ENCODE results near the gene DLGAP1. TPM values are rescaled to one million over a fixed set of nuclear protein-coding genes. Genes with fewer than 3 reads are reported as not detected.

The DLGAP1 gene
- total RNA-seq, 1 donor from 2014 or later = 0.05 TPM

DNA sequence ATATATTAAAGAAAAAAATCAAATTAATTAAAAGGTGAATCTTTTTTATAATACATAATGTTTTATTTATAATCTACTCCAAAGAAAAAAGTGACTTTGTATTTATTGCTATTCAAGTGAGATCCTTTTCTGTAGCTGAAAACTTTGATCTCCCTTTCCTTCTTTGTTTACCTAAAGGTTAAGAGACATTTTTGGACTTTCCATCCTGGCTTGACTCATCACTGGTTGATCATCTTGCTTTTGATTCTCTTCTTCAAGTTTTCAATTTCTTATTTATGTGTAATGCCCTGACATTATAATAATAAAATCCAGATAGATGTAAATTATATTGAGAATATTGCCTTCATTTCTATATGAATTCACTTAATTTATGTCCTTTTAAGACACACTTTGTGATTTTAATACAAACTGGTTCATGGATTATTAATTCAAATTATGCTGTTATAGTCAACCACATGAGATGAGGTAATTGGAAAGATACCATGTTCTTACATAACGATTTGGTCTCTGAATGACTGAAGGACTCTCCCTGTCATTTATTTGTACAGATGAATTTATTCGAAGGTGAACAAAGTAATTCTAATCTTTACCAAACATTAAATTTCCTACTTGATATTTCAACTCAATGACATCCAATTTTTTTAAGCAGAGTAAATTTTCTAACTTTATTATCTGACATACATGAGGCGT, 820.7 kb downstream of the DLGAP1 start:
- no peaks in the 10 kb centered on the region for H3K9me3 Mint-ChIP-seq (ENCODE audit: unreplicated experiment)
- no peak for DNase-seq (ENCODE audit: extremely low spot score, unreplicated experiment)
- no peaks in the 10 kb centered on the region for H3K4me1 Mint-ChIP-seq (ENCODE audit: unreplicated experiment)
- TF ChIP-seq, protein P1, sequence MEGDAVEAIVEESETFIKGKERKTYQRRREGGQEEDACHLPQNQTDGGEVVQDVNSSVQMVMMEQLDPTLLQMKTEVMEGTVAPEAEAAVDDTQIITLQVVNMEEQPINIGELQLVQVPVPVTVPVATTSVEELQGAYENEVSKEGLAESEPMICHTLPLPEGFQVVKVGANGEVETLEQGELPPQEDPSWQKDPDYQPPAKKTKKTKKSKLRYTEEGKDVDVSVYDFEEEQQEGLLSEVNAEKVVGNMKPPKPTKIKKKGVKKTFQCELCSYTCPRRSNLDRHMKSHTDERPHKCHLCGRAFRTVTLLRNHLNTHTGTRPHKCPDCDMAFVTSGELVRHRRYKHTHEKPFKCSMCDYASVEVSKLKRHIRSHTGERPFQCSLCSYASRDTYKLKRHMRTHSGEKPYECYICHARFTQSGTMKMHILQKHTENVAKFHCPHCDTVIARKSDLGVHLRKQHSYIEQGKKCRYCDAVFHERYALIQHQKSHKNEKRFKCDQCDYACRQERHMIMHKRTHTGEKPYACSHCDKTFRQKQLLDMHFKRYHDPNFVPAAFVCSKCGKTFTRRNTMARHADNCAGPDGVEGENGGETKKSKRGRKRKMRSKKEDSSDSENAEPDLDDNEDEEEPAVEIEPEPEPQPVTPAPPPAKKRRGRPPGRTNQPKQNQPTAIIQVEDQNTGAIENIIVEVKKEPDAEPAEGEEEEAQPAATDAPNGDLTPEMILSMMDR (IDR thresholded peaks at IDR 0.05) = no peak
- H3K27ac Mint-ChIP-seq (ENCODE audit: unreplicated experiment) = no peak overlapping the region
- H3K27me3 Mint-ChIP-seq (ENCODE audit: unreplicated experiment) = no peaks in the 10 kb centered on the region
- no peak overlapping the region for H3K4me3 Mint-ChIP-seq (ENCODE audit: unreplicated experiment)
- H3K36me3 Mint-ChIP-seq (ENCODE audit: unreplicated experiment) = no peaks in the 10 kb centered on the region

DNA sequence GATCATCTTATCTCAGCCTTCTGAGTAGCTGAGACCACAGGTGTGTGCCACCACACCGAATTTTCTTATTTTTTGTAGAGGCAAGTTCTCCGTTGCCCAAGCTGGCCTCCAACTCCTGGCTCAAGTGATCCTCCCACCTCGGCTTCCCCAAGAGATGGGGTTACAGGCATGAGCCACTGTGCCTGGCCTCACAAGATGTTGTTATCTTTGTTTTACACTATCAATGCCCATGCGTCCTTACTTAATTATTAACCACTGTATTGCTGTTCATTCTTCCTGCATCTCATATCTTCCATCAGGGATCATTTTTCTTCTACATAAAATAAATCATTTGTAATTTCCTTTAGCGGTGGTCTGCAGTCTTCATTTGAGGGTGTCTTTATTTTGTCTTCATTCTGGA, 823.2 kb downstream of the DLGAP1 start:
- H3K27me3 Mint-ChIP-seq (ENCODE audit: unreplicated experiment) = no peaks in the 10 kb centered on the region

DNA sequence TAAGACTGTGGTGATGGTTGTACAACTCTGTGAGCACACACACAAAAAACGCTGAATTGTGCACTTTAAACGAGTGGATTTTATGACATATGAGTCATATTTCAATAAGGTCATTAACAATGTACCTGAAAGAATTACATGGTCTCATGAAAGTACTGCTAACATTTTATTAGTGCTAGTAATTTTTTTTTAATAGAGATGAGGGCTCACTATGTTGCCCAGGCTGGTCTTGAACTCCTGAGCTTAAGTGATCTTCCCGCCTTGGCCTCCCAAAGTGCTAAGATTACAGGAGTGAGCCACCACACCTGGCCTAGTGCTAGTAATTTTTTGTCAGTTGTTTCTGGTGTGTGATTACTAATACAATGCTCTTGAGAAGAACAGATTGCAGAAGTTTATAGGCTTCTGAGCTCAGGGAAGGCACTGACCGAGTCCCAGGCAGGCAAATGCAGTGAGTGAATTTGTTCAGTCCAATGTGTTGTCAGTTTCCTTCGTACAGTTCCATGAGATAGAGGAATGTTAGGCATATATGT, 828.1 kb downstream of the DLGAP1 start:
- Mint-ChIP-seq H3K4me1 (ENCODE audit: unreplicated experiment) (peaks cover 47% of the 10 kb centered on the region), H3K9me3 (ENCODE audit: unreplicated experiment) (no peaks in the 10 kb centered on the region), H3K36me3 (ENCODE audit: unreplicated experiment) (no peaks in the 10 kb centered on the region), H3K4me3 (ENCODE audit: unreplicated experiment) (no peak overlapping the region), H3K27me3 (ENCODE audit: unreplicated experiment) (no peaks in the 10 kb centered on the region), H3K27ac (ENCODE audit: unreplicated experiment) (peak overlapping the region; percentile 51)
- DNase-seq (ENCODE audit: extremely low spot score, unreplicated experiment) = no peak
- TF ChIP-seq, protein P1 (IDR thresholded peaks at IDR 0.05) = no peak

More for the DNA sequence above, 823.2 kb downstream of the DLGAP1 start:
- TF ChIP-seq, protein P1 (IDR thresholded peaks at IDR 0.05) = no peak
- no peaks in the 10 kb centered on the region for H3K9me3 Mint-ChIP-seq (ENCODE audit: unreplicated experiment)
- DNase-seq (ENCODE audit: extremely low spot score, unreplicated experiment) = no peak
- H3K4me1 Mint-ChIP-seq (ENCODE audit: unreplicated experiment) = peaks cover 6% of the 10 kb centered on the region
- H3K4me3 Mint-ChIP-seq (ENCODE audit: unreplicated experiment) = no peak overlapping the region
- H3K27ac Mint-ChIP-seq (ENCODE audit: unreplicated experiment) = no peak overlapping the region
- no peaks in the 10 kb centered on the region for H3K36me3 Mint-ChIP-seq (ENCODE audit: unreplicated experiment)

DNA sequence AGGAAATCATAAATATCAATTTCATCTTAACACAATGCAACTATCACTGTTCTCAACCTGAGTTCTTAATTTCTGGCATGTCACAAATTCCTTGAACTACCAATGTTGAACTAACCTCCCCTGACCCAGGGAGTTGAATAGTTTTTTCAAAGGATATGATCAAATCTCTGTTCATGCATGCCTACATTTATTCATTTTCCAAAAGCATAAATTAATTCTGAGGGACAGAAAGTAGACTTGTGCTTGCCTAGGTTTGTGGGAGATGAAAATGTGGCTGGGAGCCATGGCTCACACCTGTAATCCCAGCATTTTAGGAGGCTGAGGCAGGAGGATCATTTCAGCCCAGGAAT, 829.4 kb downstream of the DLGAP1 start:
- H3K27me3 Mint-ChIP-seq (ENCODE audit: unreplicated experiment) = no peaks in the 10 kb centered on the region
- no peak overlapping the region for H3K4me3 Mint-ChIP-seq (ENCODE audit: unreplicated experiment)
- H3K4me1 Mint-ChIP-seq (ENCODE audit: unreplicated experiment) = peaks cover 54% of the 10 kb centered on the region
- H3K9me3 Mint-ChIP-seq (ENCODE audit: unreplicated experiment) = no peaks in the 10 kb centered on the region
- TF ChIP-seq, protein P1 (IDR thresholded peaks at IDR 0.05) = no peak
- no peaks in the 10 kb centered on the region for H3K36me3 Mint-ChIP-seq (ENCODE audit: unreplicated experiment)
- H3K27ac Mint-ChIP-seq (ENCODE audit: unreplicated experiment) = peak overlapping the region; percentile 93
- DNase-seq (ENCODE audit: extremely low spot score, unreplicated experiment) = no peak

DNA sequence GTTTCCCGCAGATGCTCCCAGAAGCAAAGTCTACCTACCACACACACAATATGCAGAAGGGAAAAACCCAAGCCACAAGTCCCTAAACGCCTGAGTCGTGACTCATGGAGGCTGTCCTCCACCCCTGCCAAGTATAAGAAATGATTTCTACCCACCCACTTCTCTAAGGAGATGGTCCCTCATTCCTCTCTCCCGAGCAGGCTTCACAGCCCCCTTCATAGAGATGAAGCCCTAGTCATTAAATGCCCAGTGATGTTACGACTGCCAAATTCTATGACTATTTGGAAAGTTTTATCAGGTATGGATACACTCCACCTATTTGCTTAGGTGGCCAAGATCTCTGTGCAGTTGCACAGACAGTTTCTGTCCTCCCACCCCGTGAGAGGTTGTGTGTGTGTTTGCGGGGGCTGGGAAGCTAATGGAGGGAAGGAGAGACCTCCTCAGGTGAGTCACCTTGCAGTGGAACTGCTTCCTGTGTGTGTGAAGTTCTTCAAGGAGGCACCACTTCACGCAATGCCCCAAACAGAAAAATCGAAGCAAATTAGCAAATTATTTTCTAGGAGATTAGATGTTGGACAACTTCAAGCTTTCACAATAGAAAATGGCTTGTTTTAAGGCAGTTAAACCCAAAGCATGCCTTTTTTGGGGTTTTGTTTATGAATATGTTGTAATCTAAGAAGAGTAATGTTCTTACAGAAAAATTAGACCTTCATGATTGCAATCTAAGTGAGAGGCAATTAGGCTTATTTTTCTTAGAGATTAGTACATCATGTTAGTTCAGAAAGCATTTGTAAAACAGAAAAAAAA, 830.0 kb downstream of the DLGAP1 start:
- peaks cover 54% of the 10 kb centered on the region for H3K4me1 Mint-ChIP-seq (ENCODE audit: unreplicated experiment)

More for the DNA sequence above, 830.0 kb downstream of the DLGAP1 start:
- no peaks in the 10 kb centered on the region for H3K9me3 Mint-ChIP-seq (ENCODE audit: unreplicated experiment)
- H3K27me3 Mint-ChIP-seq (ENCODE audit: unreplicated experiment) = no peaks in the 10 kb centered on the region
- H3K4me3 Mint-ChIP-seq (ENCODE audit: unreplicated experiment) = peak overlapping the region; percentile 1
- peak overlapping the region; percentile 93 for H3K27ac Mint-ChIP-seq (ENCODE audit: unreplicated experiment)
- DNase-seq (ENCODE audit: extremely low spot score, unreplicated experiment) = no peak
- no peaks in the 10 kb centered on the region for H3K36me3 Mint-ChIP-seq (ENCODE audit: unreplicated experiment)
- TF ChIP-seq, protein P1 (IDR thresholded peaks at IDR 0.05) = no peak
